Liver (tissue), 3 donors: ENCODE results near the gene OLFML2B.

Source experiments
- CTCF ChIP-seq: fragments of 150-350 bp; IDR thresholded peaks from 2 replicates; pipeline ENCODE4 v1.5.1; 2017; ENCODE audit warnings: improper control_type of control experiment, low read depth, low read length; ENCODE audit not compliant: missing input control
- HNF4G ChIP-seq: IDR thresholded peaks from 2 replicates; pipeline ENCODE4 v1.6.1; 2016; ENCODE audit warnings: antibody characterized with exemption
- MAX ChIP-seq: IDR thresholded peaks from 2 replicates; pipeline ENCODE4 v1.6.1; 2016; ENCODE audit warnings: antibody characterized with exemption
- SP1 ChIP-seq: IDR thresholded peaks from 2 replicates; pipeline ENCODE4 v1.6.1; 2018; ENCODE audit warnings: antibody characterized with exemption, mild to moderate bottlenecking
- TAF1 ChIP-seq: conservative IDR thresholded peaks from 2 replicates; pipeline ENCODE4 v1.6.1; 2016; ENCODE audit warnings: antibody characterized with exemption, mild to moderate bottlenecking
- donor health status: healthy.
- donor health status: healthy.

GRCh38 chr1:162008799-162009198 lies 14.9 kb downstream of the OLFML2B start:
- TF ChIP-seq CTCF (no peak), HNF4G (no peak), TAF1 (no peak), MAX (no peak), SP1 (no peak)
